ENCODE data around the gene TEKTIP1.

- TF ChIP-seq CTCF (IDR thresholded peaks at IDR 0.05) (no peak), POLR2A (IDR thresholded peaks at IDR 0.05) (no peak)
Measured at GRCh38 chr19:3555653-3556422, 16.9 kb downstream of the TEKTIP1 start.
